Mucosa of descending colon (tissue), 3 donors: Measurements from ENCODE around the gene ZNF284. TPM values are rescaled to one million over a fixed set of nuclear protein-coding genes. Genes with fewer than 3 reads are reported as not detected.
A peak's percentile ranks its signal among the peaks of the same experiment; 100 is the strongest.

ENCODE experiments used
- ATAC-seq: fragments of 200-7000 bp; cut with Tn5 transposase; one replicate; pipeline ENCODE4 v1.9.1; 2020; ENCODE audit warnings: mild to moderate bottlenecking, moderate library complexity
- DNase-seq, 3 donors: peaks; one replicate each; pipeline ENCODE4 v3.0.0-alpha.2; 2020
- H3K36me3 ChIP-seq: fragments of 200-600 bp; one replicate; pipeline ENCODE4 v1.8.0; 2021; ENCODE audit warnings: low read depth, mild to moderate bottlenecking
- H3K4me1 ChIP-seq: fragments of 200-600 bp; one replicate; pipeline ENCODE4 v1.8.0; 2021; ENCODE audit warnings: low read depth, mild to moderate bottlenecking
- H3K4me3 ChIP-seq: fragments of 200-600 bp; one replicate; pipeline ENCODE4 v1.8.0; 2021; ENCODE audit warnings: mild to moderate bottlenecking
- H3K9me3 ChIP-seq: fragments of 200-600 bp; one replicate; pipeline ENCODE4 v1.8.0; 2021; ENCODE audit warnings: mild to moderate bottlenecking
- intact Hi-C, 2 donors: fragments of 100-400 bp; cut with DNase I in 1 of 2; cut with micrococcal nuclease in 1 of 2; formaldehyde crosslinking; loops; one replicate each; pipeline versions ENCODE4 v1.11.0 to v1.11.1; 2022; cut with DNase I, micrococcal nuclease
- total RNA-seq, 3 donors: library from RNA; stranded (reverse); fragmentation: NEBNext Ultra II Directional in 2 of 3; extraction: Animal tissue kit (Norgen Biotek cat#: 25700) in 2 of 3; gene quantifications; one replicate each; pipeline versions ENCODE4 v1.2.1 to v1.2.4, GENCODE V29; 2021 to 2023
- TF ChIP-seq, protein P1 (sequence below): fragments of 200-600 bp; IDR thresholded peaks from one replicate; pipeline ENCODE4 v1.8.0; 2022; ENCODE audit warnings: antibody characterized with exemption, mild to moderate bottlenecking
- donor health status: DM: no; HTN: no; CAD: no; lungs with moderate emphysema.
- donor health status: DM: no; HTN: no; CAD: no.
- donor health status: DM: no; HTN: yes; CAD: no.

ZNF284 gene
- total RNA-seq, 3 donors from 2014 or later = 1.9 to 2.3 (median 2.1) TPM

DNA sequence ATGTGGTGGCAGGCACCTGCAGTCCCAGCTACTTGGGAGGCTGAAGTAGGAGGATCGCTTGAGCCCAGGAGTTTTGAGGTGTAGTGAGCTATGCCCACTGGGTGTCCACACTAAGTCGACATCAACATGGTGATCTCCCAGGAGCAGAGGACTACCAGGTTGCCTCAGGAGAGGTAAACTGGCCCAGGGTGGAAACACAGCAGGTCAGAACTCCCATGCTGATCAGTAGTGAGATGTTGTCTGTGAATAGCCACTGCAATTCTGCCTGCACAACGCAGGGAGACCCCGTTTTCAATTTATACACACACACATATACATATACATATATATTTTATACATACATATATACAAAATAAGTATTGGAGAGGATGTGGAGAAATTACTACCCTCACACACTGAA, 20.1 kb downstream of the ZNF284 start:
- Histone ChIP-seq H3K4me1 (peaks cover 4% of the 10 kb centered on the region), H3K36me3 (no peaks in the 10 kb centered on the region), H3K4me3 (no peak overlapping the region), H3K9me3 (no peaks in the 10 kb centered on the region)
- intact Hi-C loops = no loop called here
- TF ChIP-seq, protein P1, sequence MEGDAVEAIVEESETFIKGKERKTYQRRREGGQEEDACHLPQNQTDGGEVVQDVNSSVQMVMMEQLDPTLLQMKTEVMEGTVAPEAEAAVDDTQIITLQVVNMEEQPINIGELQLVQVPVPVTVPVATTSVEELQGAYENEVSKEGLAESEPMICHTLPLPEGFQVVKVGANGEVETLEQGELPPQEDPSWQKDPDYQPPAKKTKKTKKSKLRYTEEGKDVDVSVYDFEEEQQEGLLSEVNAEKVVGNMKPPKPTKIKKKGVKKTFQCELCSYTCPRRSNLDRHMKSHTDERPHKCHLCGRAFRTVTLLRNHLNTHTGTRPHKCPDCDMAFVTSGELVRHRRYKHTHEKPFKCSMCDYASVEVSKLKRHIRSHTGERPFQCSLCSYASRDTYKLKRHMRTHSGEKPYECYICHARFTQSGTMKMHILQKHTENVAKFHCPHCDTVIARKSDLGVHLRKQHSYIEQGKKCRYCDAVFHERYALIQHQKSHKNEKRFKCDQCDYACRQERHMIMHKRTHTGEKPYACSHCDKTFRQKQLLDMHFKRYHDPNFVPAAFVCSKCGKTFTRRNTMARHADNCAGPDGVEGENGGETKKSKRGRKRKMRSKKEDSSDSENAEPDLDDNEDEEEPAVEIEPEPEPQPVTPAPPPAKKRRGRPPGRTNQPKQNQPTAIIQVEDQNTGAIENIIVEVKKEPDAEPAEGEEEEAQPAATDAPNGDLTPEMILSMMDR = no peak
- DNase-seq (no peak), ATAC-seq (no peak)

DNA sequence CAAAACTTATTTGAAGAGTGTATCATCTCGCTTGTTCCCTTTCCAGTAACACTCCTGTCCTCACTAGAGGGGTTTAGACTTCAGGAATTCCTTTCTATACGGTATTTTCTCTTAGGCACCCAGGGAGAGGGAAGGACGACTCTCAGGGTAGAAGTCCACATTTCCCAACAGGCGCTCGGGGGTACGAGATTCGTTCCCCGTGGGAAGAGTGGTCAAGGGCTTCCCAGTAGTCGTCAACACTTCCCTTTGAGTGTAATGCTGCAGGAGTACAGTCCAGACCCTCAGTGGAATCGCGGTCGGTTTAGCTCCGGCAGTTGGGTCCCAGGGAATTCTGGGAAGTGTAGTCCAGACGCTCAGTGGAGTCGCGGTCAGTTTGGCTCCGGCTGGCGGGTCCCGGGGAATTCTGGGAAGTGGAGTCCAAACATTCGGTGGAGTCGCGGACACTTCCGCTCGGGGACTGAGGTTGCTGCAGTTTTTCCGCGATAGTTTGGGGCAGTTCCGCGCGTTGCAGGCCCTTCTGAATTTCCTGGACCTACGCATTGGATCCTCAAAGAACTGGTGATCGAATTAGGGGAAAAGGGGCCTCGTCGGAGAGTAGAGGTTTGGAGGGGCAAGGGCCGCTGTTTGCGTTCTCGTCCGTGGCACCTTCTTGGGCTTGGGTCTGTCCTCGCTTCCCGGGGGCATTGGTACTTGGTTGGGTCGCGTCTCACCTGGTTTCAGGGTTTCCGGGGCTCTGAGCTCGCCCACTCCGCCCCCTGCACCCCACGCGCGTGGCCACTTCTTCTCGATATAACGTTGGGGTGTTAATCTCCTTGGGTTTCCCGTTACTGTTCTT, 22.2 kb downstream of the ZNF284 start, which contains the start of gene ZNF224:
Gene ZNF224 (plus strand): TSS at position 431 of the 835 bp plus-strand sequence. CDS start 3,513 bp downstream, outside the sequence.
- TF ChIP-seq, protein P1 = no peak
- intact Hi-C loops = no loop called here
- Histone ChIP-seq H3K36me3 (no peaks in the 10 kb centered on the region), H3K4me3 (peak within 1 kb of the TSS; percentile 68), H3K9me3 (no peaks in the 10 kb centered on the region), H3K4me1 (peaks cover 4% of the 10 kb centered on the region)
- ATAC-seq (peak; percentile 99), DNase-seq (peak; percentile 90 to 94 (median 92))

GRCh38 chr19:44107751-44108150, 35.8 kb downstream of the ZNF284 start:
- H3K4me3 ChIP-seq = no peak overlapping the region
- TF ChIP-seq, protein P1 = no peak
- no peaks in the 10 kb centered on the region for H3K36me3 ChIP-seq
- DNase-seq (no peak), ATAC-seq (no peak)
- peaks cover 82% of the 10 kb centered on the region for H3K9me3 ChIP-seq
- intact Hi-C loops = no loop called here
- peaks cover 12% of the 10 kb centered on the region for H3K4me1 ChIP-seq

- no peak for ATAC-seq
- no peak for DNase-seq
- intact Hi-C loops = no loop called here
- H3K4me3 ChIP-seq = no peak overlapping the region
- no peaks in the 10 kb centered on the region for H3K36me3 ChIP-seq
- TF ChIP-seq, protein P1 = no peak
- H3K4me1 ChIP-seq = peaks cover 13% of the 10 kb centered on the region
- H3K9me3 ChIP-seq = peaks cover 67% of the 10 kb centered on the region
Observed at GRCh38 chr19:44109458-44109857, 37.5 kb downstream of the ZNF284 start.

- Histone ChIP-seq H3K4me1 (peaks cover 13% of the 10 kb centered on the region), H3K36me3 (no peaks in the 10 kb centered on the region), H3K9me3 (peaks cover 45% of the 10 kb centered on the region), H3K4me3 (no peak overlapping the region)
- DNase-seq = no peak
- ATAC-seq = no peak
- intact Hi-C loops = no loop called here
- TF ChIP-seq, protein P1 = no peak
Observed at GRCh38 chr19:44111910-44112463, 40.0 kb downstream of the ZNF284 start.
